ENCODE data around the gene PLSCR4. TPM values are rescaled to one million over a fixed set of nuclear protein-coding genes. Genes with fewer than 3 reads are reported as not detected.

Gene PLSCR4
- total RNA-seq, 1 experiment from 2014 or later, result 1.3 TPM

DNA sequence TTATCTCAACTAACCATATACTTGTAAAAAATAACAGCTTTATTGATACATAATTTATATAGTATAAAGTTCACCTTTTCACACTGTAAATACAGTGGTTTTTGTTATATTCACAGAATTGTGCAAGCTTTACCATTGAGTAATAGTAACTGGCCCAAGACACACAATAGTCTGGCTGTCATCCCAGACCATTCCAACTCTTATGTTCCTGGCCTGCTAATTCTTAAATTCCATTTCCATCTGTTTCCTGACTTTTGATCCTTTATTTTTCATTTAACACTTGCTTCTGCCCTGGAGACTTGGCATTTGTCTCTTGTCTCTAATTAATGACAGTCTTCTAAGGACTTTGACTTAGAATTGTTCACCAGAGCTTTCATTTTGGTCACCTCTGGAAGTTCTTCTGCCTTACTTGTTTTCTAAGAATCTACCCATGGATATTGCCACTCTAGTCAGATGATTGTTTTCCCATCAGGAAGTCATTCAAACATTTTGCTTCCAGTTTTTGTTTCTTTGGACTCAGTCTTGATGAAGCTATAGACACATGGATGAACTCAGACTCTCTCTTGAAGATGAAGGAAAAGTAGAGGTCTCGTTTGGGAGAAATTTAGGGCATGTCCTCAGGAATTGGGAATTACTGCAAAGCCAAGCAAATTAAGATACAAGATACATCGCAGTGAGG lies 27.2 kb upstream of the PLSCR4 start:
- DNase-seq (ENCODE audit: low spot score), result no peak
- no TSS peak for BruUV-seq (replicated peaks)
- no peak overlapping the region for H3K27ac ChIP-seq (ENCODE audit: low read depth, low read length, poor library complexity, severe bottlenecking)
- H3K9me3 ChIP-seq (ENCODE audit: low read depth, low read length, poor library complexity, severe bottlenecking), result no peaks in the 10 kb centered on the region
- no peaks in the 10 kb centered on the region for H3K36me3 ChIP-seq (ENCODE audit: insufficient read depth, low read length, poor library complexity, severe bottlenecking)
- TF ChIP-seq EZH2 (IDR thresholded peaks at IDR 0.05; ENCODE audit: borderline replicate concordance, low read depth, low read length, poor library complexity, severe bottlenecking), result no peak
- TF ChIP-seq, protein P1, sequence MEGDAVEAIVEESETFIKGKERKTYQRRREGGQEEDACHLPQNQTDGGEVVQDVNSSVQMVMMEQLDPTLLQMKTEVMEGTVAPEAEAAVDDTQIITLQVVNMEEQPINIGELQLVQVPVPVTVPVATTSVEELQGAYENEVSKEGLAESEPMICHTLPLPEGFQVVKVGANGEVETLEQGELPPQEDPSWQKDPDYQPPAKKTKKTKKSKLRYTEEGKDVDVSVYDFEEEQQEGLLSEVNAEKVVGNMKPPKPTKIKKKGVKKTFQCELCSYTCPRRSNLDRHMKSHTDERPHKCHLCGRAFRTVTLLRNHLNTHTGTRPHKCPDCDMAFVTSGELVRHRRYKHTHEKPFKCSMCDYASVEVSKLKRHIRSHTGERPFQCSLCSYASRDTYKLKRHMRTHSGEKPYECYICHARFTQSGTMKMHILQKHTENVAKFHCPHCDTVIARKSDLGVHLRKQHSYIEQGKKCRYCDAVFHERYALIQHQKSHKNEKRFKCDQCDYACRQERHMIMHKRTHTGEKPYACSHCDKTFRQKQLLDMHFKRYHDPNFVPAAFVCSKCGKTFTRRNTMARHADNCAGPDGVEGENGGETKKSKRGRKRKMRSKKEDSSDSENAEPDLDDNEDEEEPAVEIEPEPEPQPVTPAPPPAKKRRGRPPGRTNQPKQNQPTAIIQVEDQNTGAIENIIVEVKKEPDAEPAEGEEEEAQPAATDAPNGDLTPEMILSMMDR (conservative IDR thresholded peaks at IDR 0.05; ENCODE audit: low read depth, low read length), result no peak
- no peak overlapping the region for H3K4me3 ChIP-seq (ENCODE audit: low read depth, low read length, poor library complexity, severe bottlenecking)
- POLR2A ChIA-PET (ENCODE audit: low non-redundant PET), result no interaction called here
- intact Hi-C loops (cut with micrococcal nuclease; ENCODE audit: unreplicated experiment), result no loop called here
- H3K27me3 ChIP-seq (replicated peaks; ENCODE audit: insufficient read depth, low read depth, low read length, poor library complexity), result no peaks in the 10 kb centered on the region
- no peaks in the 10 kb centered on the region for H3K4me1 ChIP-seq (ENCODE audit: insufficient read depth, low read length, poor library complexity, severe bottlenecking)
- CTCF ChIA-PET, result no interaction called here

DNA sequence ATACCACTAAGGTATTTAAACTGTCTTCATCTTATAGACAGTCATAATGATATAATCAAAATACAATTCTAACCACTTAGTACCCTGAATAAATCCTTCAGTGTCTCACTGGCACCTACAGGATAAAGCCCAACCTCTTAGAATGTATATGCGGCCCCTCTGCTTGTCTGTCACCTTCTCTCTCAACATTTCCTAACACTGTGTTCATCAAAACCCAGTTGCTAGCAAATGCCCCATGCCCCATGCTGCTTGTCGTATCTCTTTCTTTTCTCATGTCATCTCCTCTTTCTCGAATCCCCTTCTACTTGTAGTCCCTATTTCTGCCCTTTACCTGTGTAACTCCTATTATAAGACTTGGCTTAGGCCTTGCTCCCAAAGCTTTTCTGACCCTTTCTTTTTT lies 24.6 kb upstream of the PLSCR4 start:
- CTCF ChIA-PET, result no interaction called here
- no peak overlapping the region for H3K4me3 ChIP-seq (ENCODE audit: low read depth, low read length, poor library complexity, severe bottlenecking)
- H3K4me1 ChIP-seq (ENCODE audit: insufficient read depth, low read length, poor library complexity, severe bottlenecking), result no peaks in the 10 kb centered on the region
- no peaks in the 10 kb centered on the region for H3K27me3 ChIP-seq (replicated peaks; ENCODE audit: insufficient read depth, low read depth, low read length, poor library complexity)
- intact Hi-C loops (cut with micrococcal nuclease; ENCODE audit: unreplicated experiment), result no loop called here
- DNase-seq (ENCODE audit: low spot score), result no peak
- no peaks in the 10 kb centered on the region for H3K36me3 ChIP-seq (ENCODE audit: insufficient read depth, low read length, poor library complexity, severe bottlenecking)
- H3K27ac ChIP-seq (ENCODE audit: low read depth, low read length, poor library complexity, severe bottlenecking), result no peak overlapping the region
- POLR2A ChIA-PET (ENCODE audit: low non-redundant PET), result no interaction called here
- BruUV-seq (replicated peaks), result no TSS peak
- no peak for TF ChIP-seq EZH2 (IDR thresholded peaks at IDR 0.05; ENCODE audit: borderline replicate concordance, low read depth, low read length, poor library complexity, severe bottlenecking)
- TF ChIP-seq, protein P1 (conservative IDR thresholded peaks at IDR 0.05; ENCODE audit: low read depth, low read length), result no peak
- no peaks in the 10 kb centered on the region for H3K9me3 ChIP-seq (ENCODE audit: low read depth, low read length, poor library complexity, severe bottlenecking)

DNA sequence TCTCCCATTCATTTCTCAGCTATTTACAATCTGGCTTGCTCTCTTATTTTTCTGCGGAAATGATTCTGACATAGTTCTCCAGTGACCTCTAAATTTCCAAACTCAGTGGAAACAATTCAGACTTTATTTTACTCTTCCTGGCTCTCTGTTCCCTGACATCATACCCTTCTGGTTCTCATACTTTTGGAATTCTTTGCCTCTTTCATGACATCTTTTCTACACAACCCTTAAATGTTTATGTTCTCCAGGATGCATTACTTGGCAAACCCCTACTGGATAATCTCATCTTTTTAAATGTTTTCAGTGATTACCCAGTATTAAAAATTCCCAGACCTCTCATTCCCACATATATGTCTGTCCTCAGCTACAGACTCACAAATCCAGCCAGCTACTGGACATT lies 23.9 kb upstream of the PLSCR4 start:
- ChIA-PET POLR2A (ENCODE audit: low non-redundant PET) (no interaction called here), CTCF (no interaction called here)
- Histone ChIP-seq H3K4me3 (ENCODE audit: low read depth, low read length, poor library complexity, severe bottlenecking) (no peak overlapping the region), H3K4me1 (ENCODE audit: insufficient read depth, low read length, poor library complexity, severe bottlenecking) (no peaks in the 10 kb centered on the region), H3K9me3 (ENCODE audit: low read depth, low read length, poor library complexity, severe bottlenecking) (no peaks in the 10 kb centered on the region), H3K36me3 (ENCODE audit: insufficient read depth, low read length, poor library complexity, severe bottlenecking) (no peaks in the 10 kb centered on the region), H3K27ac (ENCODE audit: low read depth, low read length, poor library complexity, severe bottlenecking) (no peak overlapping the region), H3K27me3 (replicated peaks; ENCODE audit: insufficient read depth, low read depth, low read length, poor library complexity) (no peaks in the 10 kb centered on the region)
- no TSS peak for BruUV-seq (replicated peaks)
- intact Hi-C loops (cut with micrococcal nuclease; ENCODE audit: unreplicated experiment), result no loop called here
- no peak for DNase-seq (ENCODE audit: low spot score)
- TF ChIP-seq, protein P1 (conservative IDR thresholded peaks at IDR 0.05; ENCODE audit: low read depth, low read length), result no peak
- TF ChIP-seq EZH2 (IDR thresholded peaks at IDR 0.05; ENCODE audit: borderline replicate concordance, low read depth, low read length, poor library complexity, severe bottlenecking), result no peak
